IPS-18c (cell line): ENCODE measurements around the gene RFWD3.

ENCODE experiments used
- H3K4me3 ChIP-seq: 2 replicates; pipeline ENCODE4 v1.7.0; 2013; ENCODE audit warnings: low read depth, mild to moderate bottlenecking, low read length, moderate library complexity; ENCODE audit not compliant: insufficient read depth
- H3K9me3 ChIP-seq: one replicate; pipeline ENCODE4 v1.6.1; 2013; ENCODE audit warnings: mild to moderate bottlenecking, low read length, moderate library complexity; ENCODE audit not compliant: control insufficient read depth, insufficient read depth

Gene RFWD3

DNA sequence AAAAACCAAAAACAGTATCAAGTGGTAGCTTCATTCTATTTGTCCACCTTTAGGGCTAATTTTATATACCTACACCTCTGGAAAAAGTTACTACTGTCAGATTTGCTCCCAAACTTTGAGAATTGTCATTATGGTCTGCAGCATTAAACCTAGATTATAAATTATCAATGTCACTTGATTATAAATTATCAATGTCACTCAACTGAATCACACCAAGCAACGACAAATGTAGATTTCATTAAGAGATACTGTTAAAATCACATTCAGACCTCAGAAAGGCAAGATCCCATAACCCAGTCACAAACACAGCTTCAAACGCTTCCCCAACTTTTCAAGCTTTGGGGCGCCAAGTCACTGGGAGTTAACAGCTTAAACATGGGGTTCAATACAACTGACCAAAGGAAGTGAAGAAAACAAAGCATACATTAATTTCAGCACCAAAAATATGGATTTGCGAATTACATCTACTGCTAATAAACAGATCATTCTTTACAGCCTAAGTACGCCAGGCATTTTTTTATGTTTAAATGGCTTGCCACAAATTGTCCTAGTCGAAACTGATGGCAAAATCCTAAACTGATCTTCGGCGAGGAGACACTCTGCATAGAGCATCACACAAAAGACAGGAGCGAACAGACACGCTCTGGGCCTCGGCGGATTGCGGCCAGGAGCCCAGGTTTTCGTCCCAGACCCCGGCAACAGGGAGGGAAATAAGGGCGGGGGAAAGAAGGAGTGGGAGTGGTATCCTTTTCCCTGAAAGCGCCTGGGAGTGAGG is 60.7 kb downstream of the RFWD3 start:
- Histone ChIP-seq H3K4me3 (peak overlapping the region; percentile 98), H3K9me3 (peaks cover 2% of the 10 kb centered on the region)

DNA sequence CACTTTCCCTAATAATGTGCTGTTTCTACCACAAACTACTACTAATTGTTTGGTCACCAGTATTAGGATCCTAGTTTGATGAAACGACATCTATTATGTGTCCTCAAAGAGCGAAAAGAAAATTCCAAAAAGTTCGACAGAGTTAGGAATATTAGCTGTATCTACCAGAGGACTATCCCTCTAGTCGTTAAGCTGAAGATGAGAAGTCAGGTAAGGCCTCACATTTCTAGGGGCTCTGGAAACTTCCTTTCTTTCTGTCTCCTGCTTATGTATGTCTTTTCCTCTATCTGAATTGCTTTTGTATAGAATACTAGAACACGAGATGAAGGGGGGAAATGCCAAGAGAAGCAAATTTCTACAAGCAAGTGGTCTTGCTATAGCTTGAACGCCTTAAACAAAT is 61.3 kb downstream of the RFWD3 start:
- H3K4me3 ChIP-seq = peak overlapping the region; percentile 98
- H3K9me3 ChIP-seq = peaks cover 2% of the 10 kb centered on the region

DNA sequence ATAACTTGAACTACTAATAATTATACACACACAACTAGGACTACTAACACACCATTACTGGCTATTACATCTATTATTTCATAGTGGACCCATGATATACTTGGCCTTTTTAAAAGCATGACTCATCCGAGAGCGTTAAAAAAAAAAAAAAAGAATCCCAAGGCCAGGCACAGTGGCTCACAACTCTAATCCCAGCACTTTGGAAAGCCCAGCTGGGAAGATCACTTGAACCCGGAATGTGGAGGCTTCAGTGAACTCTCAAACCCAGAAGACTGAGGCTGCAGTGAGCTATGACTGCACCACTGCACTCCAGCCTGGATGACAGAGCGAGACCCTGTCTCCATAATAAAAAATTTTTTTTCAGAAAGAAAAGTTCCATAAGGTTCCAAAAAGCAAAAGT is 62.8 kb downstream of the RFWD3 start:
- no peaks in the 10 kb centered on the region for H3K9me3 ChIP-seq
- no peak overlapping the region for H3K4me3 ChIP-seq

DNA sequence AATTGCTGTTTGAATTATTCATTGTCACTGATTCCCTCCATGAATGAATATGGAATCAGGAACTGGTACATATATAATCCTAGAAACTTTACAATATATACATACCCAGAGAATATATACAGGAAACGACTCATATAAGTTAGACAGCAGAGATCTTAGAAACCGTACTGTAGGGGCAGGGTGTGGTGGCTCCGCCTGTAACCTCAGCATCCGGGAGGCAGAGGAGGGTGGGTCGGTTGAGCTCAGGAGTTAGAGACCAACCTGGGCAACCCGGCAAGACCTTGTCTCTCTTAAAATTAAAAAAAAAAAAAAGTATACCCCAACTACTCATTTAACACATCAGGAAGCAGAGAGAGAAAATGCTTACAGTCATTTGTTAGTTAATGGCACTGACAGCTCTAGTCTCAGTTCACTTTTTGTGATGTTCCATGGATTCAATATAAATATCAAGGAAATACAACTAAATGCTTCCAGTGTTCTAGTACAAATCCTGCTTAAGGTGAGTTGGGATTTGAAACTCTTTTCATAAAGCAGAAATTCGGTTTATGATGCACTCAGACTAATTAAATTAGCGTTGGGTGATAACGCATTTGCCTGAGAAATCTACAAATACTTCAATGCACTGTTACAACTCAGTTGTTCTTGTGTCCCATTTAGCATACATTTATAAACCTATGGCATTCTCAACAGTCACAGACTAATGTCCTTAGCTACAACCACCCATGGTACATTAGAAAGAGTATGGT is 65.4 kb downstream of the RFWD3 start:
- no peaks in the 10 kb centered on the region for H3K9me3 ChIP-seq

DNA sequence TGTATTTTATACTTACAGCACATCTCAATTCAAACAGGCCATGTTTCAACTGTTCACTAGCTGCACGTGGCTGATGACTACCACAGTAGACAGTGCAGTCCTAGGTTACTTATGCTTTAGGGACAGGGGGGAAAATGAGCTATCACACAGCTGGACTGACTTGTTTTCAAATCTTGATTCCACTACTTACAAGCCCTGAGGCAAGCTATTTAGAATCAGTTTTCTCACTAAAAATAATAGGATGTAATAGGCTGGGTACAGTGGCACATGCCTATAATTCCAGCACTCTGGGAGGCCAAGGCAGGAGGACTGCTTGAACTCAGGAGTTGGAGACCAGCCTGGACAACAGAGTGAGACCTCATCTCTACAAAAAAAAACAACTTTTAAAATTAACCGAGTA is 70.1 kb downstream of the RFWD3 start:
- no peaks in the 10 kb centered on the region for H3K9me3 ChIP-seq
- H3K4me3 ChIP-seq = no peak overlapping the region

More for the DNA sequence above, 65.4 kb downstream of the RFWD3 start:
- H3K4me3 ChIP-seq = no peak overlapping the region

DNA sequence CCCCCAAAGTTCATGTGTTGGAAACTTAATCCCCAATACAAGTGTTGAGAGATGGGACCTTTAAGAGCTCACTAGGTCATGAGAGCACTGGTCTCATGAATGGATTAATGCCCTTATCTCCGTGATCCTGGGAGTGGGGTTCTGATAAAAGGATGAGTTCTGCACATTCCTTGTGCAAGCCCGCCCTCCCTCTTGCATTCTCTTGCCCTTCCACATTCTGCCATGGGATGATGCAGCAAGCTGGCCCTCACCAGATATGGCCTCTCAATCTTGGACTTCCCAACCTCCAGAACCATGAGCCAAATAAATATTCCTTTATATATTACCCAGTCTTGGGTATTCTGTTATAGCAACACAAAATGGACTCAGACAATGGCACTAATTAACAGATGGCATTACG is 73.8 kb downstream of the RFWD3 start:
- Histone ChIP-seq H3K4me3 (no peak overlapping the region), H3K9me3 (no peaks in the 10 kb centered on the region)

DNA sequence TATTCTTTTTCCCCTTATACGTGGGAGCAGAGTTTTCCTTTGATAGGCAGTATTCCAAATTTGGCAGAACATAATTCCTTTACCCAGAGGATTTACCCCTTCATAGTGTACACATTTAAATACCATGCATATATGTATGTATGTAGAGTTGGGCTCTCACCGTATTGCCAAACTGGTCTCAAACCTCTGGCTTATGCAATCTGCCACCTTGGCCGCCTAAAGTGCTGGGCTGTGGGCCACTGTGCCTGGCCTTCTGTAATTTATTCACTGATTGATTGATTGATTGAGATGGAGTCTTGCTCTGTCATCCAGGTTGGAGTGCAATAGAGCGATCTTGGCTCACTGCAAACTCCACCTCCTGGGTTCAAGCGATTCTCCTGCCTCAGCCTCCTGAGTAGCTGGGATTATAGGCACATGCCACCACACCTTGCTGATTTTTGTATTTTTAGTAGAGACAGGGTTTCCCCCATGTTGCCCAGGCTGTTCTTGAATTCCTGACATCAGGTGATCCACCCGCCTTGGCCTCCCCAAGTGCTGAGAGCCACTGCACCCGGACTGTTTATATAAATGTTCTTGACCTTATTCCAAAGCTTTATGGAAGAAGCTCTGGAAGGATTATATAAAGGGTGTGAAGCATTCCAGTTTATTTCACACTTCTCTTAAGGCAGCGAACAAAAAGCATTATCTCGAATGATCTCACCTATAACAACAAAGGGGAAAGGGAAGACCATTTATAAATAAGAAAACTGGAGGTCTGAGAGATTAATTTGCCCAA is 74.6 kb downstream of the RFWD3 start:
- H3K9me3 ChIP-seq = no peaks in the 10 kb centered on the region
- no peak overlapping the region for H3K4me3 ChIP-seq

DNA sequence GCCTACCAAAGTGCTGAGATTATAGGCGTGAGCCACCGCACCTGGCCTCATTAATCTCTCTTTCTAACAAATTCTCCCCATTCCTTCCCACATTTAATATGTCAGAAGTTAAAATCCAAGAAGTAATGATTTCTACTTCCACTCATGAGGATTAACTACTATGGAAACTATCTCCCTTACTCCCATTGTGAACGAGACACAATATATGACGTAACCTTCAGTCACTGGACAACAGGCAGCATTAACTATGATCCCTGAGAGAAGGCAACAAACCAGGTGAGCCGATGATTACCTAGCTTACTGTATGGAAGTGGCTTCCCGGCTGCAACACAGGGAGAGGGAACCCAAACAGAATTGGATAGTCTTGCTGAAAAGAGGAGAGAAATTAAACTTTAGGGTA is 79.7 kb downstream of the RFWD3 start:
- Histone ChIP-seq H3K4me3 (no peak overlapping the region), H3K9me3 (no peaks in the 10 kb centered on the region)

DNA sequence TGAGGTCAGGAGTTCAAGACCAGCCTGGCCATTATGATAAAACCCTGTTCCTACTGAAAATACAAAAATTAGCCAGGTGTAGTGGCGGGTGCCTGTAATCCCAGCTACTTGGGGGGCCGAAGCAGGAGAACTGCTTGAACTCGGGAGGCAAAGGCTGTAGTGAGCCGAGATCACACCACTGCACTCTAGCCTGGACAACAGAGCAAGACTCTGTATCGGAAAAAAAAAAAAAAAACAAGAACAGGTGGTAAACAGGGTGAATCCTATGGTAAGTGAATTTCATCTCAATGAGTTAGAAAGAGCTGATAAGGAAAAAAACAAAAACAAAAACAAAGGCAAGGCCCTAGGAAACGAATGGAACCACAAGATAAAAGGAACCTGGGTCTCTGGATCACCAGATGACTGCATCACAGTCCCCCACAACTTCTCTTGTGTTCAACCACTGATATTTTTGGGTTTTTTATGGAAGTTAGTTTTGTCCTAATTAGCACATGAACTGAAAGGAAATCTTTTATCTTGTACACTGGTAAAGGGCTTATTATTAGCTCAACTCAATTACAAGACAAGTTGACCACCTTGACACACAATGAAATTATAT is 80.7 kb downstream of the RFWD3 start:
- Histone ChIP-seq H3K9me3 (no peaks in the 10 kb centered on the region), H3K4me3 (no peak overlapping the region)

DNA sequence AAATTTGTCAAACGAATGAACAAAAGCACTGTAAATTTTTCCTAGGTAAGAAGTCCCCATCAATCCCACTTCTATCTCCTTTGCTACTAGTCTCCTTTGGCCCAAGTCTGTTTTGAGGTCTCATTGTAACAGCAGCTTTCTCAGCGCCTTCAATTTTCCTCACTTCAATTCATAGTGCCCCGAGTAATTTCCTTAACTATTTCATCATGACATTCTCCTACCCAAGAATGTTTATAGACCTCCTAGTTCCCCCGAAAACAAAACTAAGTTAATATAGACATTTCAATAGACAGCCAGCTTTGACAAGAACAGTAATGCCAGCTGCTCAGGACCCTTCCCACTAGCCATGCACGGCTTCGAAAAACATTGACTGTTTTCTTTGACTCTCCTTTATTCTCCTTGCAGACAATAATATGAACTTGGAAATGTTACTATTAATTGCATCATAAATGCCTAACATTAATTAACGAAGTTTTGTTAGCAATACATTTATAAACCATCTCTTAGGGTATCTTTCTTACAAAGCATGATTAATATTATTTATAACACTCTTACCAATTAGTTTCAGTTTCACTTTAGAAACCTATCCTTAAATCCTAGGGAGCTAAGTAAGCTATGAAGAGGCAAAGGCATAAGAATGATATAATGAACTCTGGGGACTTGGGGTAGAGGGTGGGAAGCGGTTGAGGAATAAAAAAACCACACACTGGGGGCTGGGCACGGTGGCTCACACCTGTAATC is 82.6 kb downstream of the RFWD3 start:
- H3K9me3 ChIP-seq = no peaks in the 10 kb centered on the region
- no peak overlapping the region for H3K4me3 ChIP-seq

DNA sequence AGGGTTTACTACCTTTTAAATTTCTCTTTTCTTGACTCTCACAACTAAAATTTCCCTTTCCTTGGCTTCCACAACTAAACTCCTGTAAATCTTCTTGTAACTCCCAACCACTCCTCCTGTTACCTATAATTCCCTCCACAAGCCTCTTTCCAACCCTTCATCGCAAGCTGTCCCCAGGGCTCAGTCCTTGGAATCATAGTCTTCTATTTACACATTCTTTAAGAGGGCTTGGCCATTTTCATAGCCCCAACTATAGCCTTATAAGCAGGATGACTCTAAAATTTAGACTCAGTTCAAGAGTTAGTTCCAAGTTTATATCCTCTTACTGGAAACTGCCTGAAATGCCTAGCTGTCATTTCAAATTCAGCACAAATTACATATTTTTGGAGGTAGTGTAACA is 83.7 kb downstream of the RFWD3 start:
- Histone ChIP-seq H3K9me3 (no peaks in the 10 kb centered on the region), H3K4me3 (no peak overlapping the region)

DNA sequence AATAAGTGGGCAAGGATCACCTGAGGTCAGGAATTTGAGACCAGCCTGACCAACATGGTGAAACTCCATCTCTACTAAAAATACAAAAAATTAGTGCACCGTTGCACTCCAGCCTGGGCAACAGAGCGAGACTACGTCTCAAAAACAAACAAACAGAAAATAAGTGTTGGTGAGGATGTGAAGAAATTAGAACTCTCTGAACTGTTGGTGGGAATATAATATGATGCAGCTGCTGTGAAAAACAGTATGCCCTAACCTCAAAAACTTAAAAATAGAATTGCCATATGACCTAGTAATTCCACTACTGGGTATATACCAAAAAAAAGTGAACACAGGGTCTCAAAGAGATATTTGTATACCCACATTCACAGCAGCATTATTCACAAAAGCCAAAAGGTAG is 85.8 kb downstream of the RFWD3 start:
- H3K4me3 ChIP-seq = no peak overlapping the region
- H3K9me3 ChIP-seq = no peaks in the 10 kb centered on the region

DNA sequence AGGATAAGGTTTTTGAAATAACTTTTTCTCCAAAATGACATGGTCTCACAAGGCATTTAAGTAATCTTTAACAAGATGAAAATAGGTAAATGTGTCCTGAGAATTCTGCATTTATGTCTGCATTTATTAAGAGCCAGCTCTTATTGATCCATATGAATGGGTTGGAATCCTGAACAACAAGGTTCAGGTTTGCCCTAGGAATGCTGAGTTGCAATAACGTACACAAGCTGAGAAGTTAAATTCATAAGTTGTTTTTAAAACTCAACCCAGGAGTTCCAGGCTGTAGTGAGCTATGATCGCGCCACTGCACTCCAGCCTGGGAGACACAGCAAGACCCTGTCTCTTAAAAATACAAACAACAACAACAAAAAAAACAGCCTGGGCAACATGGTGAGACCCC is 87.8 kb downstream of the RFWD3 start:
- Histone ChIP-seq H3K9me3 (no peaks in the 10 kb centered on the region), H3K4me3 (no peak overlapping the region)

DNA sequence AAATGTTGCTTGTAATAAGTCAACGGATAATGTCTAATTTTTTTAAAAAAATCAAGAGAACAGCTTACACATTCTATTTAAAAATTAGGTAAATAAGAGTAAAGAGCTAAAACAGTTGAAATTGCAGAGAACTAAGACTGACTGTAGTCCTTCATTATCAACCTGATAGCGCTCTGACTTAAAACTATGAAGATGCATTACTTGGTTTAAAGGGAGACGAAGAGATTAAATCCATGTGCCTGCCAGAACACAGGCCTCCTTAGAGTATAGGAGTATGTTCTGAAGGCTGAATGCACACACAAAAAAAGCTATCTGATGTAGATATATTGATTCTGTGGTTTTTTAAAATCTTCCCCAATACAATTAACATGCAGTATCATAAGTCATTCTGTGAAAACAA is 88.2 kb downstream of the RFWD3 start:
- Histone ChIP-seq H3K9me3 (no peaks in the 10 kb centered on the region), H3K4me3 (no peak overlapping the region)

DNA sequence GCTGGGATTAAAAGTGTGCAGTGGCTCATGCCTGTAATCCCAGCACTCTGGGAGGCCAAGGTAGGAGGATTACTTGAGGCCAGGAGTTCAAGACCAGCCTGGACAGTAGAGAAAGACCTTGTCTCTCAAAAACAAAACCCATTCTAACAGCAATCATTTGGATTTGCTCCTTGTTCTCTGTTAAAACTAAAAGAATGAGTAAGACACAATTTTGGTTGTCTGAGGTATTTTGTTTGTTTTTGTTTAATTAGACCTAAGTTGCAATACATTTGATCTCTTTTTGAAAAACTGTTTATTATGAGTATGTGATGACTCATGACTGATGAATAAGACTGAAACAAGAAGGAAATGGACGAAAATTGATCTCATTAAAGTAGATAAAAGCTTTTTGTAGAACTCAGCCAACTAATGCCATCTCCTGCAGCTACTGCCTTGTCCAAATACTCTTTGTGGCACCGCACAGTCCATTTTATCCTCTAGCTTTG is 88.8 kb downstream of the RFWD3 start:
- Histone ChIP-seq H3K9me3 (no peaks in the 10 kb centered on the region), H3K4me3 (no peak overlapping the region)

DNA sequence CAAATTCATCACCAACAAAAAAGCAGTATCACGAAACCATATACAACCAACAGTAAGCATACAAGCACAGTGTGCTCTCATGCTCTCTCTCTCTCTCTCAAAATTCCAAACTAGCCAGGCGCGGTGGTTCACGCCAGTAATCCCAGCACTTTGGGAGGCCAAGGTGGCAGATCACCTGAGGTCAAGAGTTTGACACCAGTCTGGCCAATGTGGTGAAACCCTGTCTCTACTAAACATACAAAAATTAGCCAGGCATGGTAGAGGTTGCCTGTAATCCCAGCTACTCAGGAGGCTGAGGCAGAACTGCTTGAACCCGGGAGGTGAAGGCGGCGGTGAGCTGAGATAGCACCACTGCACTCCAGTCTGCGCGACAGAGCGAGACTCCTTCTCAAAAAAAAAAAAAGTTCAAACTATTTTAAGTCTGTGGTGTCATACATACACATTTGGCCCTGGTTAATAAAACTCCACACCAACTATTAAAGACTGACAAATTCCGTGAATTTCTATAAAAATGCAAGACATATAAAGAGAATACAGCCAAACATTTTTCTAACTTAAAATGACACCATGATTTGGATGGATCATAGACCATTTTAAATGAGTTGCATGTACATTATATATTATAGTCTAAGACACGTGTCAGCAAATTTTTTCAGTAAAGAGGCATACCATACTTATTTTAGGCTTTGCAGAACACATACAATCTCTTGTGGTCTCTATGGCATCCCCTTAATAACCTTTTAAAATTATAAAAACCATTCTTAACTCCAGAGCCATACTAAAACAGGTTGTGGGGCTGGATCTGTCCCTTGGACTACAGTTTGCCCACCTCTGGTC is 90.7 kb downstream of the RFWD3 start:
- H3K4me3 ChIP-seq = no peak overlapping the region
- no peaks in the 10 kb centered on the region for H3K9me3 ChIP-seq
